Neural progenitor cell (in vitro differentiated cells): ENCODE measurements around the gene DDB1. TPM values are rescaled to one million over a fixed set of nuclear protein-coding genes. Genes with fewer than 3 reads are reported as not detected.

Experiments used
- DNase-seq: peaks from one replicate; pipeline ENCODE4 v3.0.0-alpha.2; 2016; ENCODE audit warnings: low spot score
- H2AFZ ChIP-seq: fragments of 200-600 bp; sonication (generic); replicated peaks from 2 replicates; pipeline ENCODE4 v1.6.1; 2016; ENCODE audit warnings: antibody characterized with exemption
- H3F3A ChIP-seq: fragments of 200-600 bp; sonication (generic); 2 replicates; pipeline ENCODE4 v1.6.1; 2016; ENCODE audit warnings: antibody characterized with exemption, low read depth
- H3K27ac ChIP-seq: fragments of 200-600 bp; sonication (generic); 2 replicates; pipeline ENCODE4 v1.5.1; 2016; ENCODE audit warnings: mild to moderate bottlenecking
- H3K27me3 ChIP-seq: fragments of 200-600 bp; sonication (generic); 2 replicates; pipeline ENCODE4 v1.6.1; 2016; ENCODE audit warnings: mild to moderate bottlenecking, moderate library complexity
- H3K36me3 ChIP-seq: fragments of 200-600 bp; sonication (generic); 2 replicates; pipeline ENCODE4 v1.5.1; 2016
- H3K4me1 ChIP-seq: fragments of 200-600 bp; sonication (generic); 2 replicates; pipeline ENCODE4 v1.6.1; 2016; ENCODE audit warnings: mixed run types
- H3K4me2 ChIP-seq: fragments of 200-600 bp; sonication (generic); 2 replicates; pipeline ENCODE4 v1.6.1; 2016
- H3K4me3 ChIP-seq: fragments of 200-600 bp; sonication (generic); 2 replicates; pipeline ENCODE4 v1.5.1; 2016
- H3K79me2 ChIP-seq: fragments of 200-600 bp; sonication (generic); 2 replicates; pipeline ENCODE4 v1.6.1; 2016; ENCODE audit warnings: low read depth
- H3K9ac ChIP-seq: fragments of 200-600 bp; sonication (generic); 2 replicates; pipeline ENCODE4 v1.6.1; 2016
- H3K9me3 ChIP-seq: fragments of 200-600 bp; sonication (generic); 2 replicates; pipeline ENCODE4 v1.5.1; 2016; ENCODE audit warnings: low read depth
- H4K20me1 ChIP-seq: fragments of 200-600 bp; sonication (generic); 2 replicates; pipeline ENCODE4 v1.6.1; 2016; ENCODE audit warnings: low read depth
- H3K27ac Mint-ChIP-seq: 3 replicates; pipeline ENCODE4 v1.8.0; 2021; ENCODE audit warnings: mixed read lengths
- H3K27me3 Mint-ChIP-seq: 2 replicates; pipeline ENCODE4 v1.8.0; 2022; ENCODE audit warnings: low read depth, mild to moderate bottlenecking, inconsistent platforms, moderate library complexity, mixed read lengths; ENCODE audit not compliant: insufficient read depth
- H3K36me3 Mint-ChIP-seq: 3 replicates; pipeline ENCODE4 v1.8.0; 2021; ENCODE audit warnings: mixed read lengths
- H3K4me1 Mint-ChIP-seq: 3 replicates; pipeline ENCODE4 v1.8.0; 2021; ENCODE audit warnings: mixed read lengths
- H3K4me3 Mint-ChIP-seq: 3 replicates; pipeline ENCODE4 v1.8.0; 2021; ENCODE audit warnings: mild to moderate bottlenecking, moderate library complexity, mixed read lengths
- H3K9me3 Mint-ChIP-seq: 3 replicates; pipeline ENCODE4 v1.8.0; 2020; ENCODE audit warnings: mixed read lengths
- EZH2 ChIP-seq: fragments of 200-600 bp; sonication (generic); IDR thresholded peaks from 2 replicates; pipeline ENCODE4 v1.6.1; 2017; ENCODE audit warnings: antibody characterized with exemption, mild to moderate bottlenecking, moderate library complexity
- EZH2phosphoT487 ChIP-seq: fragments of 200-600 bp; sonication (generic); IDR thresholded peaks from 2 replicates; pipeline ENCODE4 v1.6.1; 2017; ENCODE audit warnings: antibody characterized with exemption
- total RNA-seq: library from RNA; depleted of rRNA; stranded (reverse); fragments of >200 nt; gene quantifications from 2 replicates; pipeline ENCODE4 v1.2.3, GENCODE V29; 2015; ENCODE audit warnings: low replicate concordance
- TF ChIP-seq, protein P1 (sequence below): fragments of 200-600 bp; sonication (generic); IDR thresholded peaks from 2 replicates; pipeline ENCODE4 v1.5.1; 2017; ENCODE audit warnings: antibody characterized with exemption, mild to moderate bottlenecking

The DDB1 gene
- total RNA-seq, 1 donor from 2014 or later: 275 TPM

DNA sequence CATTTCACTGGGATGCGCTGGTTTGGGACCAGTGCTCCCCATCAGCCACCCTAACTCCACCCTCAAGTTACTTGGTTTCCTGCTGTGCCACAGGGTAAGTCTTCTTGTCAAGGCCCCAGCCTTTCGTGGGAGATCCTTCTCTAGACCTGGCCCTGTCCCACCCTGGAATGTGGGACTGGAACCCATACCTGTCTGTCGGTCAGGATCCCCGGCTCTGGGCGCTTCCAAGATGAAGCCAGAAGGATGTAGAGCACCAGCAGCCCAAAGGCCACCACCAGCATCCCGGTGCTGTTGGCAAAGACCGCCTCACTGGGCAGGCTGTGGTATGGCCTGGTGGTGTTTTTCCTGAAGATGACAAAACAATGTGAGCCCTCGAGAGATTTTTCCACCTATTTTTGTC is 17.9 kb upstream of the DDB1 start:
- Histone ChIP-seq H4K20me1 (no peaks in the 10 kb centered on the region), H3K27me3 (no peaks in the 10 kb centered on the region), H3K4me3 (no peak overlapping the region), H3K4me2 (no peak overlapping the region), H3K9me3 (no peaks in the 10 kb centered on the region), H3F3A (no peaks in the 10 kb centered on the region), H3K27ac (no peak overlapping the region), H3K4me1 (no peaks in the 10 kb centered on the region), H3K9ac (no peak overlapping the region), H3K36me3 (no peaks in the 10 kb centered on the region), H2AFZ (no peak overlapping the region), H3K79me2 (no peaks in the 10 kb centered on the region)
- Mint-ChIP-seq H3K36me3 (peaks cover 7% of the 10 kb centered on the region), H3K27ac (no peak overlapping the region), H3K4me3 (no peak overlapping the region), H3K27me3 (peaks cover 4% of the 10 kb centered on the region), H3K4me1 (no peaks in the 10 kb centered on the region), H3K9me3 (no peaks in the 10 kb centered on the region)
- TF ChIP-seq, protein P1, sequence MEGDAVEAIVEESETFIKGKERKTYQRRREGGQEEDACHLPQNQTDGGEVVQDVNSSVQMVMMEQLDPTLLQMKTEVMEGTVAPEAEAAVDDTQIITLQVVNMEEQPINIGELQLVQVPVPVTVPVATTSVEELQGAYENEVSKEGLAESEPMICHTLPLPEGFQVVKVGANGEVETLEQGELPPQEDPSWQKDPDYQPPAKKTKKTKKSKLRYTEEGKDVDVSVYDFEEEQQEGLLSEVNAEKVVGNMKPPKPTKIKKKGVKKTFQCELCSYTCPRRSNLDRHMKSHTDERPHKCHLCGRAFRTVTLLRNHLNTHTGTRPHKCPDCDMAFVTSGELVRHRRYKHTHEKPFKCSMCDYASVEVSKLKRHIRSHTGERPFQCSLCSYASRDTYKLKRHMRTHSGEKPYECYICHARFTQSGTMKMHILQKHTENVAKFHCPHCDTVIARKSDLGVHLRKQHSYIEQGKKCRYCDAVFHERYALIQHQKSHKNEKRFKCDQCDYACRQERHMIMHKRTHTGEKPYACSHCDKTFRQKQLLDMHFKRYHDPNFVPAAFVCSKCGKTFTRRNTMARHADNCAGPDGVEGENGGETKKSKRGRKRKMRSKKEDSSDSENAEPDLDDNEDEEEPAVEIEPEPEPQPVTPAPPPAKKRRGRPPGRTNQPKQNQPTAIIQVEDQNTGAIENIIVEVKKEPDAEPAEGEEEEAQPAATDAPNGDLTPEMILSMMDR: no peak
- no peak for TF ChIP-seq EZH2phosphoT487
- TF ChIP-seq EZH2: no peak
- no peak for DNase-seq

DNA sequence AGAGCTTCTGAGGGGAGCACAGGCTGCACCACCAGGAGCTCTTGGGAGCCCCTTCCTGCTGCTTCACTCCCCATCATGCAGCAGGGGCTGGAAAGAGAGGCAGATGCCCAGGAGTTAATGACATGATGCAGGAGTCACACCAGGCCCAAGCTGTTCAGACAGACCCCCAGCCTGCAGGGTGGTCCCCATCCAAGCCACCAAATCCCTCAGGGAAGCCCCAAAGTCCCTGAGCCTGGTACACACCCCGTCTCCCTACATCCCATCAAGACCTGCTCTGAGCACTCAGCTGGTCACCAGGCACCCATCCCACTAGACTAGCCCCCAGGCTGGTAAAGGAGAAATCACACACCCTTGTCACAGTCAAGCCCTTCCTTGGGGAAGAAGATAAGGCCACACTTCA is 17.4 kb upstream of the DDB1 start:
- Histone ChIP-seq H4K20me1 (no peaks in the 10 kb centered on the region), H3K4me3 (no peak overlapping the region), H3K27me3 (no peaks in the 10 kb centered on the region), H2AFZ (no peak overlapping the region), H3K9me3 (no peaks in the 10 kb centered on the region), H3K27ac (no peak overlapping the region), H3K4me2 (no peak overlapping the region), H3K79me2 (no peaks in the 10 kb centered on the region), H3K36me3 (no peaks in the 10 kb centered on the region), H3K4me1 (no peaks in the 10 kb centered on the region), H3K9ac (no peak overlapping the region), H3F3A (no peaks in the 10 kb centered on the region)
- no peak for TF ChIP-seq EZH2phosphoT487
- TF ChIP-seq, protein P1: no peak
- DNase-seq: no peak
- no peaks in the 10 kb centered on the region for H3K9me3 Mint-ChIP-seq
- H3K4me3 Mint-ChIP-seq: no peak overlapping the region
- no peak overlapping the region for H3K27ac Mint-ChIP-seq
- no peaks in the 10 kb centered on the region for H3K4me1 Mint-ChIP-seq
- H3K36me3 Mint-ChIP-seq: peaks cover 7% of the 10 kb centered on the region
- H3K27me3 Mint-ChIP-seq: peaks cover 3% of the 10 kb centered on the region

DNA sequence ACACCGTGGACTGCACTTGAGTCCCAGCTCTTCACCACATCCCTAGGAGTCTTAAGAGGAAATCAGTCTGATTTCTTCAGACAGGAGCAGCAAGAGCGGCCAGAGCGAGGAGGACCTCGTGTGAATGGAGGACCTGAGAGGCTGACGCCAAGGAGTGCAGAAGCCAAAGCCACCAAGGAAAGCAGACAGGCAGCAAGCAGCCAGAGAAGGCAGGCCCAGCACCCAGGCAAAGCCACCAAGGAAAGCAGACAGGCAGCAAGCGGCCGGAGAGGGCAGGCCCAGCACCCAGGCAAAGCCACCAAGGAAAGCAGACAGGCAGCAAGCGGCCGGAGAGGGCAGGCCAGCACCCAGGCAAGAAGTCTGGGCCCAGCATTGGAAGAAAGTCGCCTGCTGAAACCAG is 17.0 kb upstream of the DDB1 start:
- Histone ChIP-seq H3K36me3 (no peaks in the 10 kb centered on the region), H3K27ac (no peak overlapping the region), H3K27me3 (no peaks in the 10 kb centered on the region), H3K4me3 (no peak overlapping the region), H3K9me3 (no peaks in the 10 kb centered on the region), H2AFZ (no peak overlapping the region), H3K79me2 (no peaks in the 10 kb centered on the region), H3K9ac (no peak overlapping the region), H3F3A (no peaks in the 10 kb centered on the region), H3K4me2 (no peak overlapping the region), H4K20me1 (no peaks in the 10 kb centered on the region), H3K4me1 (no peaks in the 10 kb centered on the region)
- Mint-ChIP-seq H3K4me3 (no peak overlapping the region), H3K27me3 (peaks cover 3% of the 10 kb centered on the region), H3K9me3 (no peaks in the 10 kb centered on the region), H3K36me3 (peaks cover 5% of the 10 kb centered on the region), H3K27ac (peak overlapping the region; percentile 67), H3K4me1 (no peaks in the 10 kb centered on the region)
- TF ChIP-seq EZH2phosphoT487 (no peak), EZH2 (no peak)
- TF ChIP-seq, protein P1: no peak
- no peak for DNase-seq
